HepG2 (cell line): Measurements from ENCODE around the gene DHX16. TPM values are rescaled to one million over a fixed set of nuclear protein-coding genes. Genes with fewer than 3 reads are reported as not detected.

Source experiments
- CBFB ChIP-seq: sonication (generic); formaldehyde crosslinking; IDR thresholded peaks from 2 replicates; pipeline ENCODE4 v1.4.0; 2020; ENCODE audit warnings: missing genetic modification reagents
- CBX1 ChIP-seq: IDR thresholded peaks from one replicate; pipeline ENCODE4 v1.6.1; 2016; ENCODE audit warnings: antibody characterized with exemption, low read depth
- DMAP1 ChIP-seq: IDR thresholded peaks from 2 replicates; pipeline ENCODE4 v1.6.1; 2016
- EP300 ChIP-seq, 3 experiments: sonication (generic) in 1 of 3; formaldehyde crosslinking in 1 of 3; IDR thresholded peaks; 2 replicates each; pipeline versions ENCODE4 v1.5.1 to v1.6.1; 2011 to 2020; ENCODE audit warnings: low read depth in 2 of 3, low read length in 2 of 3, borderline replicate concordance in 1 of 3, improper control_type of control experiment in 1 of 3, mild to moderate bottlenecking in 1 of 3, missing genetic modification reagents in 1 of 3, moderate library complexity in 1 of 3
- HOXA3 ChIP-seq: sonication (generic); formaldehyde crosslinking; IDR thresholded peaks from 2 replicates; pipeline ENCODE4 v1.5.0; 2020; ENCODE audit warnings: missing genetic modification reagents
- MAZ ChIP-seq, 2 experiments: sonication (generic) in 1 of 2; formaldehyde crosslinking in 1 of 2; IDR thresholded peaks; 2 replicates each; pipeline versions ENCODE4 v1.5.0 to v1.6.1; 2012 to 2020; ENCODE audit warnings: low read depth in 2 of 2, mild to moderate bottlenecking in 2 of 2, borderline replicate concordance in 1 of 2, improper control_type of control experiment in 1 of 2, low read length in 1 of 2, missing genetic modification reagents in 1 of 2, moderate library complexity in 1 of 2
- MBNL3 ChIP-seq: fragments of 250-450 bp; sonication (Bioruptor Pico); conservative IDR thresholded peaks from 2 replicates; pipeline ENCODE4 v1.8.0; 2022; ENCODE audit warnings: mild to moderate bottlenecking, inconsistent platforms
- NONO ChIP-seq, 2 experiments: fragments of 450-650 bp in 1 of 2; sonication (generic) in 1 of 2; formaldehyde crosslinking in 1 of 2; IDR thresholded peaks in 1 of 2; conservative IDR thresholded peaks in 1 of 2; 2 replicates each; pipeline versions ENCODE4 v1.6.1 to v1.8.0; 2017 to 2022; ENCODE audit warnings: mild to moderate bottlenecking in 1 of 2, missing genetic modification reagents in 1 of 2, moderate library complexity in 1 of 2
- POLR2A ChIP-seq, 2 experiments: IDR thresholded peaks; 2 replicates each; pipeline ENCODE4 v1.6.1; 2011; ENCODE audit warnings: low read depth in 2 of 2, low read length in 2 of 2, mild to moderate bottlenecking in 1 of 2, moderate library complexity in 1 of 2; ENCODE audit not compliant: insufficient read depth in 1 of 2
- SOX6 ChIP-seq, 2 experiments: fragments of 450-650 bp in 1 of 2; sonication (generic) in 1 of 2; formaldehyde crosslinking in 1 of 2; IDR thresholded peaks; 2 replicates each; pipeline versions ENCODE4 v1.4.0 to v1.6.1; 2017 to 2020; ENCODE audit warnings: antibody characterized with exemption in 1 of 2, mild to moderate bottlenecking in 1 of 2, missing genetic modification reagents in 1 of 2
- SRSF4 ChIP-seq: fragments of 200-400 bp; formaldehyde crosslinking; IDR thresholded peaks from one replicate; pipeline ENCODE4 v1.6.1; 2018; ENCODE audit warnings: mild to moderate bottlenecking, low read depth, low read length, moderate library complexity; ENCODE audit not compliant: poor library complexity, severe bottlenecking
- ZNF207 ChIP-seq: fragments of 450-650 bp; IDR thresholded peaks from 2 replicates; pipeline ENCODE4 v1.6.1; 2016; ENCODE audit warnings: antibody characterized with exemption, borderline replicate concordance
- ZNF781 ChIP-seq: sonication (generic); formaldehyde crosslinking; IDR thresholded peaks from 2 replicates; pipeline ENCODE4 v1.5.1; 2020; ENCODE audit warnings: borderline replicate concordance, mild to moderate bottlenecking, missing genetic modification reagents; ENCODE audit errors: not compliant biosample characterization
- ZSCAN9 ChIP-seq: IDR thresholded peaks from 2 replicates; pipeline ENCODE4 v1.6.1; 2016; ENCODE audit warnings: borderline replicate concordance
- polyA plus RNA-seq, 8 experiments: library from polyadenylated mRNA; depleted of rRNA in 3 of 8; stranded (reverse) in 7 of 8; unstranded in 1 of 8; fragments of >200 nt; fragmentation: Illumina TruSeq in 4 of 8; extraction: Trizol in 4 of 8; gene quantifications; 2 replicates each; pipeline versions ENCODE4 v1.2.1 to v1.2.3, GENCODE V29; 2011 to 2016; ENCODE audit warnings: low read depth in 4 of 8, missing spikeins in 1 of 8, mixed read lengths in 1 of 8; ENCODE audit not compliant: insufficient read depth in 1 of 8
- total RNA-seq, 5 experiments: library from RNA; depleted of rRNA; stranded (reverse); fragments of >200 nt; fragmentation: Illumina TruSeq; extraction: Trizol; gene quantifications; 2 replicates each; pipeline ENCODE4 v1.2.3, GENCODE V29; 2016; ENCODE audit warnings: low read depth in 1 of 5
- TF ChIP-seq, protein P1 (sequence below): sonication (generic); formaldehyde crosslinking; IDR thresholded peaks from 2 replicates; pipeline ENCODE4 v1.4.0; 2020; ENCODE audit warnings: mild to moderate bottlenecking, missing genetic modification reagents, borderline replicate concordance
- TF ChIP-seq, protein P2 (sequence below): sonication (generic); formaldehyde crosslinking; IDR thresholded peaks from 2 replicates; pipeline ENCODE4 v1.5.1; 2020; ENCODE audit warnings: missing genetic modification reagents, mild to moderate bottlenecking, borderline replicate concordance
- TF ChIP-seq, protein P3 (sequence below): sonication (generic); formaldehyde crosslinking; IDR thresholded peaks from 2 replicates; pipeline ENCODE4 v1.4.0; 2020; ENCODE audit warnings: missing genetic modification reagents

Gene DHX16
- total and polyA plus RNA-seq, 2 of the 13 experiments (the other 11 are each of a cell fraction or from before 2014, with no cell fraction given): 57.0 to 58.5 TPM

DNA sequence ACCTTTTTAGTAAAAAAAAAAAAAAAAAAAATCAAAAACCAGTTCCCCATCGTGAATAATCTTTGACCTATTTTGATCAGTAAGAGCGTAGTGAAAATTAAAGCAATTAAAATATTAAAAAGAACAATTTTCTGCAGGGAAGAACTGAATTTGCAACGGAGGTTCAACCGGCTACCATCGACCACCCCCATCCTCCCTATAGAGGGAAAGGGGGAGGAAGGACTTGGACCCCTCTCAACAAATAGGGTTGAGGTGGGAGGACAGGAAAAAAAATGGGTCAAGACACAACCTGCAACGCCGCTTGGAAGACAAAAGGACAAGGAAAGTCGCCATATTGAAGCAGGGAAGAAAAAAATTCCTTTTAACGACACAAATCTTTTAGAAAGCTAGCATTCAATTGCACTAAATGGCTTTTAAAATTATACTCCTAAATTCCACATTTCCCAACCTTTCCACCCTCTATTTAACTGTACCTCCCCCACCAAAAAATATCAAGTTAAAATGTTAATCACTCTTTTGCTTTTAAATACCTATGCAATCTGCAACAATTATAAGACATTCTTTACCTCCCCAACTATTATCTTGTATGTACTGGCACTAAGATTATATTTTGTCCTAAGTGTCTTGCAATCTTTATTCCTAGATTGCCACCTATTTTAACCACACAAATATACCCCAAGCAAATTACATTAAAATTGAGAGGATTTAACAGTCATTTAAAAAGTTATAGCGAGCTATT, 57.4 kb downstream of the DHX16 start (continued):
- TF ChIP-seq ZSCAN9: 0 out of 2 replicates have a peak, but pooled peaks have one; percentile 20
- peak; percentile 65 for TF ChIP-seq CBX1
- no peak for TF ChIP-seq ZNF207
- TF ChIP-seq, protein P1, sequence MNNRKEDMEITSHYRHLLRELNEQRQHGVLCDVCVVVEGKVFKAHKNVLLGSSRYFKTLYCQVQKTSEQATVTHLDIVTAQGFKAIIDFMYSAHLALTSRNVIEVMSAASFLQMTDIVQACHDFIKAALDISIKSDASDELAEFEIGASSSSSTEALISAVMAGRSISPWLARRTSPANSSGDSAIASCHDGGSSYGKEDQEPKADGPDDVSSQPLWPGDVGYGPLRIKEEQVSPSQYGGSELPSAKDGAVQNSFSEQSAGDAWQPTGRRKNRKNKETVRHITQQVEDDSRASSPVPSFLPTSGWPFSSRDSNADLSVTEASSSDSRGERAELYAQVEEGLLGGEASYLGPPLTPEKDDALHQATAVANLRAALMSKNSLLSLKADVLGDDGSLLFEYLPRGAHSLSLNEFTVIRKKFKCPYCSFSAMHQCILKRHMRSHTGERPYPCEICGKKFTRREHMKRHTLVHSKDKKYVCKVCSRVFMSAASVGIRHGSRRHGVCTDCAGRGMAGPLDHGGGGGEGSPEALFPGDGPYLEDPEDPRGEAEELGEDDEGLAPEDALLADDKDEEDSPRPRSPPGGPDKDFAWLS (CRISPR knock-in tag): 0 out of 2 replicates have a peak, but pooled peaks have one; percentile 31
- peak; percentile 50; the same call in 1 of the 2 replicates for TF ChIP-seq MAZ (IDR thresholded peaks at IDR 0.05; ENCODE audit: borderline replicate concordance, low read depth, low read length)
- peak; percentile 19; the same call in 1 of the 2 replicates for TF ChIP-seq MAZ (CRISPR knock-in tag; IDR thresholded peaks at IDR 0.05; ENCODE audit: low read depth)
- TF ChIP-seq, protein P2, sequence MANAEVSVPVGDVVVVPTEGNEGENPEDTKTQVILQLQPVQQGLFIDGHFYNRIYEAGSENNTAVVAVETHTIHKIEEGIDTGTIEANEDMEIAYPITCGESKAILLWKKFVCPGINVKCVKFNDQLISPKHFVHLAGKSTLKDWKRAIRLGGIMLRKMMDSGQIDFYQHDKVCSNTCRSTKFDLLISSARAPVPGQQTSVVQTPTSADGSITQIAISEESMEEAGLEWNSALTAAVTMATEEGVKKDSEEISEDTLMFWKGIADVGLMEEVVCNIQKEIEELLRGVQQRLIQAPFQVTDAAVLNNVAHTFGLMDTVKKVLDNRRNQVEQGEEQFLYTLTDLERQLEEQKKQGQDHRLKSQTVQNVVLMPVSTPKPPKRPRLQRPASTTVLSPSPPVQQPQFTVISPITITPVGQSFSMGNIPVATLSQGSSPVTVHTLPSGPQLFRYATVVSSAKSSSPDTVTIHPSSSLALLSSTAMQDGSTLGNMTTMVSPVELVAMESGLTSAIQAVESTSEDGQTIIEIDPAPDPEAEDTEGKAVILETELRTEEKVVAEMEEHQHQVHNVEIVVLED (CRISPR knock-in tag): 0 out of 2 replicates have a peak, but pooled peaks have one; percentile 6
- no peak for TF ChIP-seq NONO (IDR thresholded peaks at IDR 0.05)
- no peak for TF ChIP-seq NONO (CRISPR knock-in tag; conservative IDR thresholded peaks at IDR 0.05)
- TF ChIP-seq MBNL3 (CRISPR knock-in tag): peak; percentile 86
- TF ChIP-seq HOXA3 (CRISPR knock-in tag): peak; percentile 38
- TF ChIP-seq EP300 (IDR thresholded peaks at IDR 0.05; ENCODE audit: low read depth in 2 of 2, low read length in 2 of 2): no peak
- TF ChIP-seq EP300 (CRISPR knock-in tag; IDR thresholded peaks at IDR 0.05; ENCODE audit: borderline replicate concordance): 0 out of 2 replicates have a peak, but pooled peaks have one; percentile 31
- no peak for TF ChIP-seq SOX6 (IDR thresholded peaks at IDR 0.05)
- TF ChIP-seq SOX6 (CRISPR knock-in tag; IDR thresholded peaks at IDR 0.05): peak; percentile 20; the same call in 1 of the 2 replicates
- TF ChIP-seq, protein P3, sequence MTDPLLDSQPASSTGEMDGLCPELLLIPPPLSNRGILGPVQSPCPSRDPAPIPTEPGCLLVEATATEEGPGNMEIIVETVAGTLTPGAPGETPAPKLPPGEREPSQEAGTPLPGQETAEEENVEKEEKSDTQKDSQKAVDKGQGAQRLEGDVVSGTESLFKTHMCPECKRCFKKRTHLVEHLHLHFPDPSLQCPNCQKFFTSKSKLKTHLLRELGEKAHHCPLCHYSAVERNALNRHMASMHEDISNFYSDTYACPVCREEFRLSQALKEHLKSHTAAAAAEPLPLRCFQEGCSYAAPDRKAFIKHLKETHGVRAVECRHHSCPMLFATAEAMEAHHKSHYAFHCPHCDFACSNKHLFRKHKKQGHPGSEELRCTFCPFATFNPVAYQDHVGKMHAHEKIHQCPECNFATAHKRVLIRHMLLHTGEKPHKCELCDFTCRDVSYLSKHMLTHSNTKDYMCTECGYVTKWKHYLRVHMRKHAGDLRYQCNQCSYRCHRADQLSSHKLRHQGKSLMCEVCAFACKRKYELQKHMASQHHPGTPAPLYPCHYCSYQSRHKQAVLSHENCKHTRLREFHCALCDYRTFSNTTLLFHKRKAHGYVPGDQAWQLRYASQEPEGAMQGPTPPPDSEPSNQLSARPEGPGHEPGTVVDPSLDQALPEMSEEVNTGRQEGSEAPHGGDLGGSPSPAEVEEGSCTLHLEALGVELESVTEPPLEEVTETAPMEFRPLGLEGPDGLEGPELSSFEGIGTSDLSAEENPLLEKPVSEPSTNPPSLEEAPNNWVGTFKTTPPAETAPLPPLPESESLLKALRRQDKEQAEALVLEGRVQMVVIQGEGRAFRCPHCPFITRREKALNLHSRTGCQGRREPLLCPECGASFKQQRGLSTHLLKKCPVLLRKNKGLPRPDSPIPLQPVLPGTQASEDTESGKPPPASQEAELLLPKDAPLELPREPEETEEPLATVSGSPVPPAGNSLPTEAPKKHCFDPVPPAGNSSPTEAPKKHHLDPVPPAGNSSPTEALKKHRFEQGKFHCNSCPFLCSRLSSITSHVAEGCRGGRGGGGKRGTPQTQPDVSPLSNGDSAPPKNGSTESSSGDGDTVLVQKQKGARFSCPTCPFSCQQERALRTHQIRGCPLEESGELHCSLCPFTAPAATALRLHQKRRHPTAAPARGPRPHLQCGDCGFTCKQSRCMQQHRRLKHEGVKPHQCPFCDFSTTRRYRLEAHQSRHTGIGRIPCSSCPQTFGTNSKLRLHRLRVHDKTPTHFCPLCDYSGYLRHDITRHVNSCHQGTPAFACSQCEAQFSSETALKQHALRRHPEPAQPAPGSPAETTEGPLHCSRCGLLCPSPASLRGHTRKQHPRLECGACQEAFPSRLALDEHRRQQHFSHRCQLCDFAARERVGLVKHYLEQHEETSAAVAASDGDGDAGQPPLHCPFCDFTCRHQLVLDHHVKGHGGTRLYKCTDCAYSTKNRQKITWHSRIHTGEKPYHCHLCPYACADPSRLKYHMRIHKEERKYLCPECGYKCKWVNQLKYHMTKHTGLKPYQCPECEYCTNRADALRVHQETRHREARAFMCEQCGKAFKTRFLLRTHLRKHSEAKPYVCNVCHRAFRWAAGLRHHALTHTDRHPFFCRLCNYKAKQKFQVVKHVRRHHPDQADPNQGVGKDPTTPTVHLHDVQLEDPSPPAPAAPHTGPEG (CRISPR knock-in tag): 0 out of 2 replicates have a peak, but pooled peaks have one; percentile 14
- TF ChIP-seq POLR2A (IDR thresholded peaks at IDR 0.05; ENCODE audit: insufficient read depth in 1 of 2, low read depth in 2 of 2, low read length in 2 of 2): peak in 1 of 2 experiments; percentile 89; a peak in 2 of 4 replicates
- TF ChIP-seq CBFB (CRISPR knock-in tag): no peak
- peak; percentile 97 for TF ChIP-seq SRSF4
- TF ChIP-seq ZNF781: no peak
- TF ChIP-seq DMAP1 (CRISPR knock-in tag): peak; percentile 20
